B cell (primary cell): ENCODE measurements around the gene TAF1D.

Experiments
- CTCF ChIP-seq: fragments of 200-600 bp; IDR thresholded peaks from one replicate; pipeline ENCODE4 v1.8.0; 2022; ENCODE audit warnings: antibody characterized with exemption, mild to moderate bottlenecking
- EZH2 ChIP-seq: IDR thresholded peaks from 2 replicates; pipeline ENCODE4 v1.6.1; 2012; ENCODE audit warnings: borderline replicate concordance, low read depth, mild to moderate bottlenecking, moderate library complexity, low read length; ENCODE audit not compliant: insufficient read depth, poor library complexity, severe bottlenecking

- TF ChIP-seq CTCF: no peak
- no peak for TF ChIP-seq EZH2
Measured at GRCh38 chr11:93751001-93751400, 9.7 kb upstream of the TAF1D start.
